RKO (cell line): ENCODE results near the gene SLU7.

ENCODE experiments used
- DNase-seq: peaks from one replicate; pipeline ENCODE4 v3.0.0-alpha.2; 2016; ENCODE audit warnings: low spot score

SLU7 gene

GRCh38 chr5:160367261-160367660 is 51.6 kb downstream of the SLU7 start:
- no peak for DNase-seq

DNA sequence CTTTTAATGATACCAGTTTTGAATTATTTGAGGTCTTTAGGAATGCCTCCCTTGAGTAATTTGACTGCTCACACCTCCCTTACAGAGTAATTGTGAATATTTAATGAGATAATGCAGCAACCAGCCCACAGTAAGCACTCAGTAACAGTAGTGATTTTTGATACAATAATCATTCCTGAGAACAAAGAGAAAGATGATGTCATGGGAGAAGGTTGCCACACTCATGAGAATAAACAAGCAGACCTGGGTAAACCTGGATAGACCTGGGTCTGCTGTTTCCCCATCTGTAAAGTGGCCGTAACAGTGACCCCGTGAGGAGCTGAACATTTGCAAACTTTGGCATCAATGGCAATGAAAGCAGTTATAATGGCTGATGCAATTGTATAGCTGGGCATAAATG is 52.7 kb downstream of the SLU7 start:
- no peak for DNase-seq

GRCh38 chr5:160363660-160364395 is 55.1 kb downstream of the SLU7 start:
- no peak for DNase-seq

- no peak for DNase-seq
These were observed 55.7 kb downstream of the SLU7 start for GRCh38 chr5:160363211-160363610.

DNA sequence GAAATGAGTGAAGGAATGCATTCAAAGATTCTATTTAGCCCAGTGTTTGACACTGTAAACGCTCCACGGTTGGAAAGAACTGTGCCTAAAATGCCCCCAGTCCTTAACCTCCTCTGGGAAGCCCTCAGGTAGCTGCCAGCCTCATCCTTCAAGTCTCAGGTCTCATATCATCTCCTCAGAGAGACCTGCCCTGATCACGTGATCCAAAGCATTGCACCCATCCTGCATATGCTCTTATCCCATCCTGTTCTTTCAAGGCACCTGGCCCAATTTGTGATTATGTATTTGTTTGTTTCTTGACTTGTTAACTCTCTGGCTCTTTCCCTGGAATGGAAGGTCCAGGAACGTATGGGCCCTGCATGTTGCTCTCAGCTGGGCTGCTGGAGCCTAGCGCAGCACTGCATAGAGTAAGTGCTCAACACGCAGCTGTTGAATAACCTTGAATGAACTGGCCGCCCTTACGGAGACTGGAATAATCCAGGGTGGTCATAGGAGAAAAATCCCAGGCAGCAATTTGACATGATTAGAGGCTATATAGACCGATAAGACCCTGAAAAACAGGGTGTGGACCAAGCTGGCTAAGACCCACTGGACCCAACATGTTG is 57.2 kb downstream of the SLU7 start:
- DNase-seq: no peak

DNA sequence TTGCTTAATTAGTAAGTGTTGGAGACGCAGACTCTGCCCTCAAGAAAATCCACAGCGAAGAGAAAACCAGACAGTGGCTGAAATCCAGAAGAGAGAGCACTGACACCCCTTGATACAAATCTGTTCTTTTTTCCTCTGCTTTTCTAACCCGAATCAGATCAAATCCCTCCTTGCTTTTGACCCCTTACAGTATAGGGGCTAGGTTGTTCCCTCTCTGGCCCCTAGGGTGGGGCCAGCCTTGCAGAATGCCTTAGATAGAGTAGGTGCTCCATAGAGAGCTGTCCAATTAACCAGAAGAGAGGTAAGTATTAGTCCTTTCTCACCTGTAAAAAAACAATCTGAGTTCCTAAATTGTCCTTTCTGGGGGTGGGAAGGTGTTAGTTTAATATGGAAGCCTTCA is 58.6 kb downstream of the SLU7 start:
- DNase-seq: no peak

DNA sequence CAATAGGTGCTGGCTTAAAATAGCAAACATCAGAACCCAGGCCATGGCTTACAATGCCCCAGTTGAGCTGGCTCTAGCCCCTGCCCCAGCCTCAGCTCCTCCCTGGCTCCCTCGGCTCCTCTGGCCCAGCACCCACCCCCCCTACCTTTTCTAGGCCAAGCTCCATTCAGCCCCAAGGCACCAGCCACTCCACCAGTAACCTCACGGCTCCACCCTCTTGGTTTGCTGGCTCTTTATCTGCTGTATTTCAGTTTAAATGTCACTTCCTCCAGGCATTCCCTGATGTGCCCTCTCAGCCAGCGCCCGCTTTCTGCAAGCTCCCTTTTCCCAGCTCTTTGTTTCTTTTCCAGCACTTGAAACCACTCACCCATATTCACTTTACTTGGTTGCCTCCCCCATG is 59.1 kb downstream of the SLU7 start:
- DNase-seq: no peak

DNA sequence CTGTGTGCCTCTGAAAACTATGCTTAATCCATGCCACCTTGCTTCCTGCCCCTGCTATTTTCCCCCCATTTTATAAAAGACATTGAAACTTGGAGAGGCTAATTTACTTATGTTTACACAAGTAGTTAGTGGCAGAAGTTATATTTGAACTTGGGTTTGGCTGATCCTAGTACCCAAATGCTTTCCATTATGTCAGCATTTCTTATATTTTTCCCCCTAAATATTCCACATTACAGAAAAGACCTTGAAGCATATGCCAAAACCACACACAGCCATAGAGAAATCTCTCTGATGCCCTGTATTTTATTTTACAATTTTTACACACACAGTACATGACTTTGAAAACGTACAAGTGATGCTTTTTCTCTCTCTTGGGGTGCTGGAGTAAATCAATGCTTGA is 59.6 kb downstream of the SLU7 start:
- no peak for DNase-seq

DNA sequence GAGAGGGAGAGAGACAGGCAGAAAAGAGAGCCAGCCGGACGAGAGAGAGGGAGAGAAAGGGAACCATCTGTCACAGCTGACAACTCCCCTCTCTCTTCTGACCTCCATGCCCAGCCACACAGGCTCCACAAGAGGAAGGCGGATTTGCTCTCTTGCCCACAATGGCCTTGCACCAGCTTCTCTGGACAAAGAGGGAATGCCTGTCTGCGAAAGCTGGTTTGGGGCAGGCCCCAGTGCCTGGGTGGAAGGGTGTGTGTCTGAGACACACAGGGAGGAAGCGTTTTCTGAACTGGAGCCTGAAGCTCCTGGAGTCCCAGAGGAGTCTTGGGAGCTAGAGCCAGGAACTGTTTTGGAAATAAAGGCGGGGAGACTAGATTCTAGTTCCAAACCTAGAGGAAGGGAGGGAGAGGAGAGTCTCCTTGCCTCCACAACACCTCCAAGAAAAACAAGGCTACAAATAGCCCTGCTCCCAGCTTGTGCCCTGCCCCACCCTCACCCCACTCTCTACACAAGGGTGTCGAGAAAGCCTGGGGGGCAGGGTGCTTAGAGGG is 60.9 kb downstream of the SLU7 start:
- DNase-seq: no peak

DNA sequence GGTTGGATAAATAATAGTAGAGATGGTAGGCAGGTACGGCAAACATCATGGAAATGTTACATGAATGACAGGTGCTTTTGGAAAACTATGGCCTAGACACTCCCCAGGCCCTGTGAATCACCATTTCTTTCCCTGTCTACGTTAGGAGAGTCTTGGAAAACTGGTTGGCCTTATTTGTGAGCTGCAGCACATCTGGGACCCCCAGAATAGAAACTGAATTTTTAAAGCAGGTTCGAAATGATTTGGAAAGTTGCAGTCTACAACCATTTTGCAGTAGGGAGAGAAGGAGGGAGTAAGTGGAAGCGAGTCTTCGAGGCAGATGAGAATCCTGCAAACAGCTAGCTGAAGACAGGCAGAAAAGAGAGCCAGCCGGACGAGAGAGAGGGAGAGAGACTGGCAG is 61.5 kb downstream of the SLU7 start:
- no peak for DNase-seq

- no peak for DNase-seq
These were observed 62.1 kb downstream of the SLU7 start for GRCh38 chr5:160356550-160357347.

- DNase-seq: no peak
These were observed 64.2 kb downstream of the SLU7 start for GRCh38 chr5:160354666-160355065.

GRCh38 chr5:160353379-160353778 is 65.5 kb downstream of the SLU7 start:
- DNase-seq: no peak

DNA sequence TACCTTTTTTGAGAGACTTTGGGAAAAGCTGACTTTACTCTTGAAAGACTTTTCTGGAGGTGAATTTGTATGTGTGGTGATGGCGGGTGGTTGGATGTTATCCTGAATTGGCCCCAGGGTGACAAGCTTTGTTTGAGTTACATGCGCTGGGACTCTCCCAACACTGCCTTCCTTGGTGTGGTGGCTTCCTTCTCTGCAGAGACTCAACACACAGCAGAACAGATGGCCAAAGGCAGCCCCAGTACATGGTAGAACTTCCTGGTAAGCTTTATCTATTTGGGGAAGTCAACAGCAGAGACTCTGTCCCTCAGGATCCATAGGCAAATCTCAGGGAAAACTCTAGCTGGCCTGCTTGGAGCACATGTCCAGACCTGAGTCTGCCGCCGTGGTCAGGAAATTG is 66.6 kb downstream of the SLU7 start:
- DNase-seq: no peak
